ENCODE results near the gene RAI2.

Gene RAI2

GRCh38 chrX:17860811-17861488 is at the start of gene RAI2:
RAI2 (minus strand) TSS chrX:17861298; CDS start chrX:17802010, 59,288 bp downstream.
- H3K27me3 ChIP-seq: peaks cover 98 to 100% (median 100%) of the 10 kb centered on the region in 11 experiments
- H3K4me3 ChIP-seq: peak within 1 kb of the TSS; percentile 40 to 71 (median 58); a peak in 19 of 20 replicates

GRCh38 chrX:17888421-17888820 is 27.3 kb upstream of the RAI2 start:
- Histone ChIP-seq H3K4me2 (no peak overlapping the region), H3K4me1 (no peaks in the 10 kb centered on the region), H4K20me1 (no peaks in the 10 kb centered on the region), H3K9me3 (replicated peaks in 1 of 11) (no peaks in the 10 kb centered on the region), H3K9ac (no peak overlapping the region), H3K36me3 (no peaks in the 10 kb centered on the region), H3K27ac (no peak overlapping the region), H3K27me3 (peaks cover 84 to 100% (median 97%) of the 10 kb centered on the region in 11 experiments), H3K4me3 (no peak overlapping the region)
- no peak for TF ChIP-seq Cebpa-rat (IDR thresholded peaks at IDR 0.05)

More at GRCh38 chrX:17860811-17861488, at the start of gene RAI2:
- Histone ChIP-seq H3K9ac (peak within 1 kb of the TSS in 2 of 11 experiments; percentile 28 to 36; a peak in 2 of 22 replicates), H3K4me1 (no peaks in the 10 kb centered on the region), H3K4me2 (peak within 1 kb of the TSS; percentile 62 to 77 (median 70)), H3K9me3 (replicated peaks in 1 of 11) (no peaks in the 10 kb centered on the region; a peak in 1 of 22 replicates), H3K36me3 (no peaks in the 10 kb centered on the region), H3K27ac (no peak within 1 kb of the TSS), H4K20me1 (peaks cover 0 to 19% (median 7%) of the 10 kb centered on the region in 11 experiments; a peak in 9 of 22 replicates)
- no peak for TF ChIP-seq Cebpa-rat (IDR thresholded peaks at IDR 0.05)

GRCh38 chrX:17882680-17883079 is 21.6 kb upstream of the RAI2 start:
- H3K27ac ChIP-seq: no peak overlapping the region

GRCh38 chrX:17878028-17878670 is 17.1 kb upstream of the RAI2 start:
- H4K20me1 ChIP-seq: peaks cover 0 to 2% (median 0%) of the 10 kb centered on the region in 11 experiments; a peak in 2 of 22 replicates
- H3K27ac ChIP-seq: no peak overlapping the region
- no peaks in the 10 kb centered on the region for H3K4me1 ChIP-seq
- no peak overlapping the region for H3K9ac ChIP-seq
- H3K27me3 ChIP-seq: peaks cover 87 to 100% (median 97%) of the 10 kb centered on the region in 11 experiments
- no peak for TF ChIP-seq Cebpa-rat (IDR thresholded peaks at IDR 0.05)
- no peaks in the 10 kb centered on the region for H3K36me3 ChIP-seq
- H3K4me2 ChIP-seq: no peak overlapping the region
- no peak overlapping the region for H3K4me3 ChIP-seq
- H3K9me3 ChIP-seq (replicated peaks in 1 of 11): peaks cover 14 to 42% (median 21%) of the 10 kb centered on the region in 11 experiments; a peak in 20 of 22 replicates

More at GRCh38 chrX:17882680-17883079, 21.6 kb upstream of the RAI2 start:
- Histone ChIP-seq H3K4me2 (no peak overlapping the region), H4K20me1 (no peaks in the 10 kb centered on the region; a peak in 2 of 22 replicates), H3K9me3 (replicated peaks in 1 of 11) (peaks cover 7 to 27% (median 11%) of the 10 kb centered on the region in 11 experiments; a peak in 17 of 22 replicates), H3K4me1 (no peaks in the 10 kb centered on the region), H3K4me3 (no peak overlapping the region), H3K9ac (no peak overlapping the region), H3K36me3 (no peaks in the 10 kb centered on the region), H3K27me3 (peaks cover 86 to 100% (median 97%) of the 10 kb centered on the region in 11 experiments)
- no peak for TF ChIP-seq Cebpa-rat (IDR thresholded peaks at IDR 0.05)

DNA sequence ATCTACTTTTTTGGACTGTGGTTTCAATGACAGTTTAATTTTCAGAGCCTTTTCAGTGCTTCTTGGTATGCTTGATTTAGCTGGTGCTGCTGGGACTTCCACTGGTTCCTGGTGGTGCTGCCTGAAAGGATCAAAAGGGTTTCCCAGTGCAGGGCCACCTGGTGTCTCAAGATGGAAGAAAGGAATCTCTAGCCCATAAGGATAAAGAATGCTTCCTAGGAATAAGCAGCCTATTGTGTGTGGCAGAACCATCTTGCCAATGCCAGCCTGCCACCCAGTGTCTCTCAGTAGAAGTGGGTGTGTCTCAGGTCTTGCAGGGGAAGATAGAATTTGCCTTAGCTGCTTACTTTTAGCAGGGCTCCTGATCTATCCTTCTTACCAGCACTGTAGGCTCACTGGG is 15.0 kb upstream of the RAI2 start:
- no peak overlapping the region for H3K4me2 ChIP-seq
- no peaks in the 10 kb centered on the region for H3K4me1 ChIP-seq
- no peak for TF ChIP-seq Cebpa-rat (IDR thresholded peaks at IDR 0.05)
- no peak overlapping the region for H3K4me3 ChIP-seq
- peaks cover 13 to 40% (median 20%) of the 10 kb centered on the region in 11 experiments; a peak in 20 of 22 replicates for H3K9me3 ChIP-seq (replicated peaks in 1 of 11)
- H3K27me3 ChIP-seq: peaks cover 84 to 100% (median 94%) of the 10 kb centered on the region in 11 experiments
- no peak overlapping the region for H3K27ac ChIP-seq
- H4K20me1 ChIP-seq: peaks cover 0 to 2% (median 0%) of the 10 kb centered on the region in 11 experiments; a peak in 1 of 22 replicates
- no peaks in the 10 kb centered on the region for H3K36me3 ChIP-seq
- no peak overlapping the region for H3K9ac ChIP-seq

GRCh38 chrX:17869580-17869979 is 8.5 kb upstream of the RAI2 start:
- Histone ChIP-seq H3K9me3 (replicated peaks in 1 of 11) (peaks cover 0 to 16% (median 10%) of the 10 kb centered on the region in 11 experiments; a peak in 12 of 22 replicates), H3K27ac (no peak overlapping the region), H3K4me3 (no peak overlapping the region), H3K27me3 (peaks cover 78 to 98% (median 95%) of the 10 kb centered on the region in 11 experiments), H3K9ac (no peak overlapping the region), H3K4me2 (no peak overlapping the region), H3K36me3 (no peaks in the 10 kb centered on the region), H4K20me1 (no peaks in the 10 kb centered on the region; a peak in 1 of 22 replicates), H3K4me1 (no peaks in the 10 kb centered on the region)
- TF ChIP-seq Cebpa-rat (IDR thresholded peaks at IDR 0.05): no peak

DNA sequence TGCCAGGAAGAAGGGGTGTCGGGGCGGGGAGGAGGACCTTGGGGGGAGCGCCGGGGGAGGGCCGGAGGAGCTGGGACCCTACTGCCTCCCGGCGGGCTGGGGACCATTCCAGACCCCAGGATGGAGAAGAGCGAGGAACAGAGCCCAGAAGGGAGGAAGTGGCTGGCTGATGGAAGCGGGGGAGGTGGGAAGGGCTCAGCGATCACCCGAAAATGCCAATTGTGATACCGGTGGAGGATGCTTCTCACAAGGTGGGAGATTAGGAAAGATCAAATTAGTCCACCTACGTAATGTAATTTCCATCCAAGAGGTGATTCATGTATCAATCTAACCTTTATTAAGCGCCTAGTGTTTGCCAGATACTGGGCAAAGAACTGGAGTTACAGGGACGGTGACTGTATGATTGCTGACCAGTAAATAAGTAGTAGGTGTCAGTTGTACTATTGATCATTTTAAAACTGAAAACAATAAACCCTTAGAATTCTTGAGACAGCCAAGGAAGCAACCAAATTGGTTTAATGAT is 452 bp upstream of the RAI2 start:
- H3K27me3 ChIP-seq: peaks cover 98 to 100% (median 100%) of the 10 kb centered on the region in 11 experiments
- H3K27ac ChIP-seq: no peak overlapping the region

GRCh38 chrX:17860179-17860780 is 818 bp downstream of the RAI2 start:
- H3K27ac ChIP-seq: no peak overlapping the region
- TF ChIP-seq Cebpa-rat (IDR thresholded peaks at IDR 0.05): no peak
- H3K36me3 ChIP-seq: no peaks in the 10 kb centered on the region
- peaks cover 0 to 19% (median 7%) of the 10 kb centered on the region in 11 experiments; a peak in 9 of 22 replicates for H4K20me1 ChIP-seq
- H3K27me3 ChIP-seq: peaks cover 96 to 100% (median 100%) of the 10 kb centered on the region in 11 experiments
- H3K4me3 ChIP-seq: peak overlapping the region; percentile 40 to 71 (median 58); a peak in 19 of 20 replicates
- peak overlapping the region; percentile 62 to 77 (median 70) for H3K4me2 ChIP-seq
- H3K4me1 ChIP-seq: no peaks in the 10 kb centered on the region
- no peaks in the 10 kb centered on the region; a peak in 1 of 22 replicates for H3K9me3 ChIP-seq (replicated peaks in 1 of 11)
- peak overlapping the region in 2 of 11 experiments; percentile 28 to 36; a peak in 2 of 22 replicates for H3K9ac ChIP-seq

More for the DNA sequence above, 452 bp upstream of the RAI2 start:
- TF ChIP-seq Cebpa-rat (IDR thresholded peaks at IDR 0.05): no peak
- Histone ChIP-seq H3K9ac (no peak overlapping the region), H4K20me1 (peaks cover 0 to 19% (median 7%) of the 10 kb centered on the region in 11 experiments; a peak in 9 of 22 replicates), H3K36me3 (no peaks in the 10 kb centered on the region), H3K9me3 (replicated peaks in 1 of 11) (no peaks in the 10 kb centered on the region; a peak in 1 of 22 replicates), H3K4me2 (peak overlapping the region in 7 of 11 experiments; percentile 24 to 72 (median 39); a peak in 10 of 22 replicates), H3K4me1 (no peaks in the 10 kb centered on the region), H3K4me3 (peak overlapping the region in 5 of 10 experiments; percentile 57 to 71 (median 63); a peak in 9 of 20 replicates)
